ENCODE data around the gene AGBL3. TPM values are rescaled to one million over a fixed set of nuclear protein-coding genes. Genes with fewer than 3 reads are reported as not detected.
"Not testable (repeated sequence)": the region's sequence is repeated elsewhere in the genome, so short reads cannot be mapped to it uniquely, and the experiment has no call there.

The AGBL3 gene
- polyA plus RNA-seq, 2 of the 4 experiments (the other 2 are of a cell fraction) = 2.2 to 4.3 TPM

GRCh38 chr7:135117096-135117495 lies 130.8 kb downstream of the AGBL3 start:
- FAIRE-seq = no peak
- H3K4me3 ChIP-seq = no peak overlapping the region
- no peak overlapping the region for H3K27ac ChIP-seq
- peaks cover 3% of the 10 kb centered on the region; the same call in 1 of the 3 replicates for H3K9me3 ChIP-seq
- H3K4me1 ChIP-seq = no peaks in the 10 kb centered on the region
- ATAC-seq = no peak
- POLR2A ChIA-PET = no interaction called here
- TF ChIP-seq ZNF302 (CRISPR knock-in tag; IDR thresholded peaks at IDR 0.05) = no peak
- TF ChIP-seq TFCP2L1 (CRISPR knock-in tag; IDR thresholded peaks at IDR 0.05) = no peak
- CTCF ChIA-PET = no interaction called here
- WGBS (ENCODE audit: missing lambda C conversion rate) = 48% methylated on average over 1 of the region's 1 CpG
- no peak overlapping the region for H3K4me2 ChIP-seq
- DNase-seq (ENCODE audit: low read depth in 1 of 2, low spot score in 1 of 2) = no peak

- no peak overlapping the region for H3K4me2 ChIP-seq
- ChIA-PET POLR2A (no interaction called here), CTCF (no interaction called here)
- TF ChIP-seq NPAS2 (CRISPR knock-in tag; IDR thresholded peaks at IDR 0.05; ENCODE audit: borderline replicate concordance) (no peak), RNF2 (IDR thresholded peaks at IDR 0.05; ENCODE audit: borderline replicate concordance, low read depth) (no peak), RARB (CRISPR knock-in tag; IDR thresholded peaks at IDR 0.05) (no peak), RCOR1 (IDR thresholded peaks at IDR 0.05; ENCODE audit: low read depth, low read length) (no peak), CEBPB (IDR thresholded peaks at IDR 0.05) (no peak), PHF8 (IDR thresholded peaks at IDR 0.05; ENCODE audit: borderline replicate concordance, low read depth) (no peak), HOXB13 (CRISPR knock-in tag; IDR thresholded peaks at IDR 0.05; ENCODE audit: low read depth) (no peak), CHD4 (IDR thresholded peaks at IDR 0.05; ENCODE audit: borderline replicate concordance) (no peak)
- no peaks in the 10 kb centered on the region for H3K4me1 ChIP-seq
- H3K27ac ChIP-seq = no peak overlapping the region
- WGBS (ENCODE audit: missing lambda C conversion rate) = 69% methylated on average over 6 of the region's 6 CpGs
- ATAC-seq (no peak), DNase-seq (ENCODE audit: low read depth in 1 of 2, low spot score in 1 of 2) (no peak), FAIRE-seq (no peak)
- no peak overlapping the region for H3K4me3 ChIP-seq
- H3K9me3 ChIP-seq = peaks cover 3% of the 10 kb centered on the region; the same call in 1 of the 3 replicates
These were observed 135.6 kb downstream of the AGBL3 start for GRCh38 chr7:135121868-135122267.

DNA sequence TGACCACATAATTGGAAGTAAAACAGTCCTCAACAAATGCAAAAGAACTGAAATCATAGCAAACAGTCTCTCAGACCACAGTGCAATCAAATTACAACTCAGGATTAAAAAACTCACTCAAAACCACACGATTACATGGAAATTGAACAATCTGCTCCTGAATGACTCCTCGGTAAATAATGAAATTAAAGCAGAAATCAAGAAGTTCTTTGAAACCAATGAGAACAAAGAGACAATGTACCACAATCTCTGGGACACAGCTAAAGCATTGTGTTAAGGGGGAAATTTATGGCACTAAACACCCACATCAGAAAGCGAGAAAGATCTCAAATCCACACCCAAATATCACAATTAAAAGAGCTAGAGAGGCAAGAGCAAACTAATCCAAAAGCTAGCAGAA lies 138.3 kb downstream of the AGBL3 start:
- ATAC-seq; H3K4me3 ChIP-seq; POLR2A ChIA-PET; H3K9me3 ChIP-seq; H3K4me1 ChIP-seq; FAIRE-seq; H3K4me2 ChIP-seq; DNase-seq (ENCODE audit: low read depth in 1 of 2, low spot score in 1 of 2); H3K27ac ChIP-seq: not testable (repeated sequence)
- CTCF ChIA-PET = interaction anchor here (0.6 kb wide), 1 partner anchor 22 kb away, joined by 3 read pairs; no protein-coding TSS in a partner anchor
- 26% methylated on average over 3 of the region's 3 CpGs for WGBS (ENCODE audit: missing lambda C conversion rate)

DNA sequence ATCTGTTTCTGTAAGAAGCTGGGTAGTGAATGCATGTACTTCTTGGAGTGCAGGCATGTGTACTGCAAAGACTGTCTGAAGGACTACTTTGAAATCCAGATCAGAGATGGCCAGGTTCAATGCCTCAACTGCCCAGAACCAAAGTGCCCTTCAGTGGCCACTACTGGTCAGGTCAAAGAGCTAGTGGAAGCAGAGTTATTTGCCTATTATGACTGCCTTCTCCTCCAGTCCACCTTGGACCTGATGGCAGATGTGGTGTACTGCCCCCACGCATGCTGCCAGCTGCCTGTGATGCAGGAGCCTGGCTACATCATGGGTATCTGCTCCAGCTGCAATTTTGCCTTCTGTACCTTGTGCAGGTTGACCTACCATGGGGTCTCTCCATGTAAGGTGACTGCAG lies 142.6 kb downstream of the AGBL3 start:
- Histone ChIP-seq H3K4me2 (no peak overlapping the region), H3K27ac (no peak overlapping the region), H3K4me3 (no peak overlapping the region), H3K9me3 (peaks cover 10% of the 10 kb centered on the region; the same call in 1 of the 3 replicates), H3K4me1 (no peaks in the 10 kb centered on the region)
- ChIA-PET POLR2A (no interaction called here), CTCF (interaction anchor here (0.7 kb wide), 1 partner anchor 14 kb away, joined by 3 read pairs; no protein-coding TSS in a partner anchor)
- TF ChIP-seq ESRRA (IDR thresholded peaks at IDR 0.05; ENCODE audit: borderline replicate concordance, low read length) (no peak), MAFK (IDR thresholded peaks at IDR 0.05; ENCODE audit: partially characterized antibody) (no peak), GATA3 (IDR thresholded peaks at IDR 0.05; ENCODE audit: borderline replicate concordance) (no peak), CBX2 (IDR thresholded peaks at IDR 0.05; ENCODE audit: borderline replicate concordance, low read depth) (no peak), JUNB (IDR thresholded peaks at IDR 0.05) (no peak), FOXS1 (CRISPR knock-in tag; IDR thresholded peaks at IDR 0.05) (no peak), RARB (CRISPR knock-in tag; IDR thresholded peaks at IDR 0.05) (no peak), CHD2 (IDR thresholded peaks at IDR 0.05; ENCODE audit: low read length, partially characterized antibody) (no peak), HOXB13 (CRISPR knock-in tag; IDR thresholded peaks at IDR 0.05; ENCODE audit: low read depth) (no peak), MYC (IDR thresholded peaks at IDR 0.05; ENCODE audit: borderline replicate concordance, low read length) (no peak), TFCP2L1 (CRISPR knock-in tag; IDR thresholded peaks at IDR 0.05) (no peak), KDM5A (IDR thresholded peaks at IDR 0.05) (no peak), TP53 (CRISPR knock-in tag; IDR thresholded peaks at IDR 0.05) (no peak), NR3C1 (IDR thresholded peaks at IDR 0.05) (no peak), RFX5 (IDR thresholded peaks at IDR 0.05) (no peak), ZFP36 (IDR thresholded peaks at IDR 0.05; ENCODE audit: borderline replicate concordance, partially characterized antibody) (no peak), CBX8 (IDR thresholded peaks at IDR 0.05) (no peak), CEBPB (IDR thresholded peaks at IDR 0.05) (no peak)
- TF ChIP-seq, protein P1, sequence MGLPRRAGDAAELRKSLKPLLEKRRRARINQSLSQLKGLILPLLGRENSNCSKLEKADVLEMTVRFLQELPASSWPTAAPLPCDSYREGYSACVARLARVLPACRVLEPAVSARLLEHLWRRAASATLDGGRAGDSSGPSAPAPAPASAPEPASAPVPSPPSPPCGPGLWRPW (IDR thresholded peaks at IDR 0.05) = no peak
- TF ChIP-seq, protein P2, sequence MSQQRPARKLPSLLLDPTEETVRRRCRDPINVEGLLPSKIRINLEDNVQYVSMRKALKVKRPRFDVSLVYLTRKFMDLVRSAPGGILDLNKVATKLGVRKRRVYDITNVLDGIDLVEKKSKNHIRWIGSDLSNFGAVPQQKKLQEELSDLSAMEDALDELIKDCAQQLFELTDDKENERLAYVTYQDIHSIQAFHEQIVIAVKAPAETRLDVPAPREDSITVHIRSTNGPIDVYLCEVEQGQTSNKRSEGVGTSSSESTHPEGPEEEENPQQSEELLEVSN (IDR thresholded peaks at IDR 0.05; ENCODE audit: borderline replicate concordance, low read depth) = no peak
- 50% methylated on average over 1 of the region's 1 CpG for WGBS (ENCODE audit: missing lambda C conversion rate)
- FAIRE-seq (no peak), ATAC-seq (peak; percentile 58 to 62; a peak in 3 of 6 replicates), DNase-seq (ENCODE audit: low read depth in 1 of 2, low spot score in 1 of 2) (no peak)
